ENCODE results near the gene PGK1. TPM values are rescaled to one million over a fixed set of nuclear protein-coding genes. Genes with fewer than 3 reads are reported as not detected.

PGK1 gene
- total and polyA plus RNA-seq, 9 of the 15 experiments (the other 6 are each of a cell fraction or from before 2014, with no cell fraction given) = 199 to 1,378 (median 378) TPM

GRCh38 chrX:78165425-78165824 lies 61.4 kb downstream of the PGK1 start:
- H4K20me1 ChIP-seq (replicated peaks; ENCODE audit: control insufficient read depth, insufficient read depth, low read length) = no peaks in the 10 kb centered on the region
- 0% methylated on average over 1 of the region's 1 CpG for WGBS (ENCODE audit: insufficient coverage, low coverage, missing lambda C conversion rate)
- no peaks in the 10 kb centered on the region for H3K9me3 ChIP-seq (replicated peaks; ENCODE audit: control insufficient read depth, insufficient read depth, low read depth, low read length)
- FAIRE-seq = no peak
- ATAC-seq = no peak
- no peaks in the 10 kb centered on the region for H3K36me3 ChIP-seq (ENCODE audit: control insufficient read depth, insufficient read depth, low read length)
- intact Hi-C loops (cut with micrococcal nuclease) = no loop called here
- no peak overlapping the region for H3K4me2 ChIP-seq (ENCODE audit: insufficient read depth, low read length)
- no peak overlapping the region for H2AFZ ChIP-seq (ENCODE audit: low read depth, low read length)
- POLR2A ChIA-PET = no interaction called here
- in situ Hi-C loops (cut with MboI) = no loop called here
- BruUV-seq (replicated peaks) = no TSS peak
- H3K4me3 ChIP-seq = no peak overlapping the region
- H3K27me3 ChIP-seq (ENCODE audit: control insufficient read depth in 2 of 2, insufficient read depth in 2 of 2, low read length in 2 of 2) = no peaks in the 10 kb centered on the region
- CTCF ChIA-PET (ENCODE audit: low intra/inter-chr PET ratio) = no interaction called here
- no peaks in the 10 kb centered on the region for H3K4me1 ChIP-seq (replicated peaks in 1 of 2; ENCODE audit: control insufficient read depth in 2 of 2, insufficient read depth in 2 of 2, low read length in 2 of 2)
- no peak for DNase-seq (ENCODE audit: extremely low read depth in 1 of 4, low spot score in 3 of 4)
- no peaks in the 10 kb centered on the region for H3K9me1 ChIP-seq (ENCODE audit: control insufficient read depth, insufficient read depth, low read length)
- H3K79me2 ChIP-seq (ENCODE audit: control insufficient read depth, insufficient read depth, low read length) = no peaks in the 10 kb centered on the region
- TF ChIP-seq JUNB (CRISPR knock-in tag; conservative IDR thresholded peaks at IDR 0.05) (no peak), FOXJ3 (CRISPR knock-in tag; IDR thresholded peaks at IDR 0.05) (no peak), ZNF699 (CRISPR knock-in tag; IDR thresholded peaks at IDR 0.05; ENCODE audit: insufficient replicate concordance) (no peak), NCOA4 (IDR thresholded peaks at IDR 0.05; ENCODE audit: partially characterized antibody) (no peak), ZFP1 (CRISPR knock-in tag; IDR thresholded peaks at IDR 0.05) (no peak), ZNF583 (CRISPR knock-in tag; IDR thresholded peaks at IDR 0.05) (no peak), ZNF436 (CRISPR knock-in tag; IDR thresholded peaks at IDR 0.05) (no peak)
- TF ChIP-seq, protein P1, sequence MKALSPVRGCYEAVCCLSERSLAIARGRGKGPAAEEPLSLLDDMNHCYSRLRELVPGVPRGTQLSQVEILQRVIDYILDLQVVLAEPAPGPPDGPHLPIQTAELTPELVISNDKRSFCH (CRISPR knock-in tag; IDR thresholded peaks at IDR 0.05) = no peak
- TF ChIP-seq, protein P1 (tag; IDR thresholded peaks at IDR 0.05) = no peak
- TF ChIP-seq, protein P2, sequence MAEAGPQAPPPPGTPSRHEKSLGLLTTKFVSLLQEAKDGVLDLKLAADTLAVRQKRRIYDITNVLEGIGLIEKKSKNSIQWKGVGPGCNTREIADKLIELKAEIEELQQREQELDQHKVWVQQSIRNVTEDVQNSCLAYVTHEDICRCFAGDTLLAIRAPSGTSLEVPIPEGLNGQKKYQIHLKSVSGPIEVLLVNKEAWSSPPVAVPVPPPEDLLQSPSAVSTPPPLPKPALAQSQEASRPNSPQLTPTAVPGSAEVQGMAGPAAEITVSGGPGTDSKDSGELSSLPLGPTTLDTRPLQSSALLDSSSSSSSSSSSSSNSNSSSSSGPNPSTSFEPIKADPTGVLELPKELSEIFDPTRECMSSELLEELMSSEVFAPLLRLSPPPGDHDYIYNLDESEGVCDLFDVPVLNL (CRISPR knock-in tag; IDR thresholded peaks at IDR 0.05; ENCODE audit: low read depth) = no peak
- H3K9ac ChIP-seq (ENCODE audit: insufficient read depth in 1 of 2, low read depth in 2 of 2, low read length in 2 of 2) = no peak overlapping the region
- H3K27ac ChIP-seq (ENCODE audit: extremely low read depth, low read depth, low read length) = no peak overlapping the region

Data from K562 (cell line).